ENCODE data around the gene ZIC1. TPM values are rescaled to one million over a fixed set of nuclear protein-coding genes. Genes with fewer than 3 reads are reported as not detected.

ZIC1 gene
- total RNA-seq, 2 experiments from 2014 or later = not detected

- DNase-seq (ENCODE audit: low spot score) = no peak
- intact Hi-C loops (cut with micrococcal nuclease; ENCODE audit: unreplicated experiment) = no loop called here
- H4K20me1 ChIP-seq (ENCODE audit: insufficient read depth, low read length) = no peaks in the 10 kb centered on the region
- H3K79me2 ChIP-seq (ENCODE audit: insufficient read depth, low read depth, low read length) = no peaks in the 10 kb centered on the region
- no TSS peak for BruUV-seq (replicated peaks)
- no peak overlapping the region for H2AFZ ChIP-seq (ENCODE audit: low read length)
- no peaks in the 10 kb centered on the region for H3K4me1 ChIP-seq (ENCODE audit: insufficient read depth, low read length, poor library complexity, severe bottlenecking)
- ChIA-PET CTCF (ENCODE audit: unreplicated experiment) (no interaction called here), POLR2A (no interaction called here)
- no peaks in the 10 kb centered on the region for H3K9me3 ChIP-seq (ENCODE audit: low read length)
- no peak overlapping the region for H3K4me3 ChIP-seq (ENCODE audit: low read depth, low read length, poor library complexity, severe bottlenecking)
- TF ChIP-seq EZH2phosphoT487 (IDR thresholded peaks at IDR 0.05; ENCODE audit: borderline replicate concordance, low read depth, low read length) = no peak
- TF ChIP-seq CTCF (conservative IDR thresholded peaks at IDR 0.05; ENCODE audit: low read length) = no peak
- no peak overlapping the region for H3K27ac ChIP-seq (ENCODE audit: low read depth, low read length, poor library complexity, severe bottlenecking)
- H3K4me2 ChIP-seq (ENCODE audit: low read length) = no peak overlapping the region
- H3K36me3 ChIP-seq (ENCODE audit: insufficient read depth, low read length) = no peaks in the 10 kb centered on the region
- no peaks in the 10 kb centered on the region for H3K9me2 ChIP-seq (ENCODE audit: insufficient read depth, low read length)
These were observed 44.4 kb upstream of the ZIC1 start for GRCh38 chr3:147364771-147365170.

- no peaks in the 10 kb centered on the region for H3K9me2 ChIP-seq (ENCODE audit: insufficient read depth, low read length)
- H3K4me3 ChIP-seq (ENCODE audit: low read depth, low read length, poor library complexity, severe bottlenecking) = no peak overlapping the region
- no peaks in the 10 kb centered on the region for H3K79me2 ChIP-seq (ENCODE audit: insufficient read depth, low read depth, low read length)
- no peaks in the 10 kb centered on the region for H4K20me1 ChIP-seq (ENCODE audit: insufficient read depth, low read length)
- H3K27ac ChIP-seq (ENCODE audit: low read depth, low read length, poor library complexity, severe bottlenecking) = no peak overlapping the region
- CTCF ChIA-PET (ENCODE audit: unreplicated experiment) = no interaction called here
- intact Hi-C loops (cut with micrococcal nuclease; ENCODE audit: unreplicated experiment) = no loop called here
- H3K4me1 ChIP-seq (ENCODE audit: insufficient read depth, low read length, poor library complexity, severe bottlenecking) = no peaks in the 10 kb centered on the region
- no peaks in the 10 kb centered on the region for H3K36me3 ChIP-seq (ENCODE audit: insufficient read depth, low read length)
- no peaks in the 10 kb centered on the region for H3K9me3 ChIP-seq (ENCODE audit: low read length)
- no peak for DNase-seq (ENCODE audit: low spot score)
- BruUV-seq (replicated peaks) = no TSS peak
- TF ChIP-seq CTCF (conservative IDR thresholded peaks at IDR 0.05; ENCODE audit: low read length) (no peak), EZH2phosphoT487 (IDR thresholded peaks at IDR 0.05; ENCODE audit: borderline replicate concordance, low read depth, low read length) (no peak)
- H2AFZ ChIP-seq (ENCODE audit: low read length) = no peak overlapping the region
- POLR2A ChIA-PET = no interaction called here
- no peak overlapping the region for H3K4me2 ChIP-seq (ENCODE audit: low read length)
These were observed 43.7 kb upstream of the ZIC1 start for GRCh38 chr3:147365196-147366115.

GRCh38 chr3:147367676-147368075 is 41.5 kb upstream of the ZIC1 start:
- no peak overlapping the region for H3K4me2 ChIP-seq (ENCODE audit: low read length)
- CTCF ChIA-PET (ENCODE audit: unreplicated experiment) = no interaction called here
- no peaks in the 10 kb centered on the region for H3K79me2 ChIP-seq (ENCODE audit: insufficient read depth, low read depth, low read length)
- POLR2A ChIA-PET = interaction anchor here (1.3 kb wide), 1 partner anchor 11 kb away, joined by 5 read pairs; no protein-coding TSS in a partner anchor
- no peaks in the 10 kb centered on the region for H3K4me1 ChIP-seq (ENCODE audit: insufficient read depth, low read length, poor library complexity, severe bottlenecking)
- H2AFZ ChIP-seq (ENCODE audit: low read length) = no peak overlapping the region
- no TSS peak for BruUV-seq (replicated peaks)
- H3K9me2 ChIP-seq (ENCODE audit: insufficient read depth, low read length) = no peaks in the 10 kb centered on the region
- DNase-seq (ENCODE audit: low spot score) = no peak
- no peak for TF ChIP-seq EZH2phosphoT487 (IDR thresholded peaks at IDR 0.05; ENCODE audit: borderline replicate concordance, low read depth, low read length)
- TF ChIP-seq CTCF (conservative IDR thresholded peaks at IDR 0.05; ENCODE audit: low read length) = no peak
- intact Hi-C loops (cut with micrococcal nuclease; ENCODE audit: unreplicated experiment) = no loop called here
- no peaks in the 10 kb centered on the region for H3K36me3 ChIP-seq (ENCODE audit: insufficient read depth, low read length)
- H3K4me3 ChIP-seq (ENCODE audit: low read depth, low read length, poor library complexity, severe bottlenecking) = no peak overlapping the region
- no peaks in the 10 kb centered on the region for H3K9me3 ChIP-seq (ENCODE audit: low read length)
- no peak overlapping the region for H3K27ac ChIP-seq (ENCODE audit: low read depth, low read length, poor library complexity, severe bottlenecking)
- no peaks in the 10 kb centered on the region for H4K20me1 ChIP-seq (ENCODE audit: insufficient read depth, low read length)
